ENCODE results near the gene TMEM123.
A peak's percentile ranks its signal among the peaks of the same experiment; 100 is the strongest.
"Not testable (repeated sequence)": the region's sequence is repeated elsewhere in the genome, so short reads cannot be mapped to it uniquely, and the experiment has no call there.

Gene TMEM123

GRCh38 chr11:102448869-102449224 is 3.7 kb downstream of the TMEM123 start:
- peaks cover 72% of the 10 kb centered on the region for H3K4me1 Mint-ChIP-seq (ENCODE audit: low read depth)
- H3K4me3 Mint-ChIP-seq: peak overlapping the region; percentile 96
- peaks cover 4% of the 10 kb centered on the region for H3K9me3 Mint-ChIP-seq
- H3K27ac Mint-ChIP-seq: peak overlapping the region; percentile 96
- no peaks in the 10 kb centered on the region for H3K27me3 Mint-ChIP-seq (ENCODE audit: low read depth)
- H3K36me3 Mint-ChIP-seq (ENCODE audit: low read depth): peaks cover 63% of the 10 kb centered on the region

GRCh38 chr11:102447941-102448868 is 4.4 kb downstream of the TMEM123 start:
- Mint-ChIP-seq H3K9me3 (peaks cover 4% of the 10 kb centered on the region), H3K4me1 (ENCODE audit: low read depth) (peaks cover 71% of the 10 kb centered on the region), H3K27me3 (ENCODE audit: low read depth) (no peaks in the 10 kb centered on the region), H3K27ac (peak overlapping the region; percentile 96), H3K4me3 (peak overlapping the region; percentile 96), H3K36me3 (ENCODE audit: low read depth) (peaks cover 70% of the 10 kb centered on the region)

GRCh38 chr11:102447193-102447592 is 5.4 kb downstream of the TMEM123 start:
- peaks cover 4% of the 10 kb centered on the region for H3K9me3 Mint-ChIP-seq
- H3K36me3 Mint-ChIP-seq (ENCODE audit: low read depth): peaks cover 80% of the 10 kb centered on the region
- peaks cover 76% of the 10 kb centered on the region for H3K4me1 Mint-ChIP-seq (ENCODE audit: low read depth)
- peak overlapping the region; percentile 96 for H3K27ac Mint-ChIP-seq
- no peaks in the 10 kb centered on the region for H3K27me3 Mint-ChIP-seq (ENCODE audit: low read depth)
- peak overlapping the region; percentile 96 for H3K4me3 Mint-ChIP-seq

- no peak overlapping the region for H3K27ac Mint-ChIP-seq
- peaks cover 4% of the 10 kb centered on the region for H3K9me3 Mint-ChIP-seq
- H3K36me3 Mint-ChIP-seq (ENCODE audit: low read depth): peaks cover 76% of the 10 kb centered on the region
- peak overlapping the region; percentile 96 for H3K4me3 Mint-ChIP-seq
- peaks cover 77% of the 10 kb centered on the region for H3K4me1 Mint-ChIP-seq (ENCODE audit: low read depth)
- no peaks in the 10 kb centered on the region for H3K27me3 Mint-ChIP-seq (ENCODE audit: low read depth)
These were observed 6.0 kb downstream of the TMEM123 start for GRCh38 chr11:102446606-102447005.

- Mint-ChIP-seq H3K4me1 (ENCODE audit: low read depth) (peaks cover 82% of the 10 kb centered on the region), H3K36me3 (ENCODE audit: low read depth) (peaks cover 66% of the 10 kb centered on the region)
- not testable (repeated sequence) for H3K27me3 Mint-ChIP-seq (ENCODE audit: low read depth); H3K27ac Mint-ChIP-seq; H3K4me3 Mint-ChIP-seq; H3K9me3 Mint-ChIP-seq
These were observed 7.9 kb downstream of the TMEM123 start for GRCh38 chr11:102444693-102445092.

- H3K27ac Mint-ChIP-seq; H3K4me3 Mint-ChIP-seq; H3K27me3 Mint-ChIP-seq (ENCODE audit: low read depth); H3K9me3 Mint-ChIP-seq: not testable (repeated sequence)
- H3K36me3 Mint-ChIP-seq (ENCODE audit: low read depth): peaks cover 65% of the 10 kb centered on the region
- peaks cover 78% of the 10 kb centered on the region for H3K4me1 Mint-ChIP-seq (ENCODE audit: low read depth)
These were observed 8.4 kb downstream of the TMEM123 start for GRCh38 chr11:102444142-102444541.

GRCh38 chr11:102439063-102439363 is 13.6 kb downstream of the TMEM123 start:
- H3K4me1 Mint-ChIP-seq (ENCODE audit: low read depth): peaks cover 54% of the 10 kb centered on the region
- peak overlapping the region; percentile 36 for H3K4me3 Mint-ChIP-seq

GRCh38 chr11:102438311-102439062 is 14.1 kb downstream of the TMEM123 start:
- no peaks in the 10 kb centered on the region for H3K27me3 Mint-ChIP-seq (ENCODE audit: low read depth)
- H3K9me3 Mint-ChIP-seq: peaks cover 18% of the 10 kb centered on the region
- H3K36me3 Mint-ChIP-seq (ENCODE audit: low read depth): peaks cover 53% of the 10 kb centered on the region
- H3K27ac Mint-ChIP-seq: peak overlapping the region; percentile 16
- peak overlapping the region; percentile 36 for H3K4me3 Mint-ChIP-seq
- peaks cover 49% of the 10 kb centered on the region for H3K4me1 Mint-ChIP-seq (ENCODE audit: low read depth)

More at GRCh38 chr11:102439063-102439363, 13.6 kb downstream of the TMEM123 start:
- not testable (repeated sequence) for H3K27me3 Mint-ChIP-seq (ENCODE audit: low read depth)
- Mint-ChIP-seq H3K27ac (peak overlapping the region; percentile 12), H3K36me3 (ENCODE audit: low read depth) (peaks cover 53% of the 10 kb centered on the region), H3K9me3 (peaks cover 13% of the 10 kb centered on the region)

- Mint-ChIP-seq H3K4me3 (no peak overlapping the region), H3K27ac (peak overlapping the region; percentile 31), H3K36me3 (ENCODE audit: low read depth) (peaks cover 53% of the 10 kb centered on the region), H3K9me3 (peaks cover 25% of the 10 kb centered on the region), H3K27me3 (ENCODE audit: low read depth) (no peaks in the 10 kb centered on the region), H3K4me1 (ENCODE audit: low read depth) (peaks cover 42% of the 10 kb centered on the region)
These were observed 14.8 kb downstream of the TMEM123 start for GRCh38 chr11:102437727-102438126.

GRCh38 chr11:102436976-102437375 is 15.6 kb downstream of the TMEM123 start:
- Mint-ChIP-seq H3K27me3 (ENCODE audit: low read depth) (no peaks in the 10 kb centered on the region), H3K36me3 (ENCODE audit: low read depth) (peaks cover 54% of the 10 kb centered on the region), H3K4me3 (no peak overlapping the region), H3K4me1 (ENCODE audit: low read depth) (peaks cover 39% of the 10 kb centered on the region), H3K9me3 (peaks cover 32% of the 10 kb centered on the region), H3K27ac (peak overlapping the region; percentile 8)

GRCh38 chr11:102436561-102436960 is 16.0 kb downstream of the TMEM123 start:
- Mint-ChIP-seq H3K4me3 (no peak overlapping the region), H3K4me1 (ENCODE audit: low read depth) (peaks cover 42% of the 10 kb centered on the region), H3K27me3 (ENCODE audit: low read depth) (no peaks in the 10 kb centered on the region), H3K9me3 (peaks cover 34% of the 10 kb centered on the region), H3K27ac (peak overlapping the region; percentile 8), H3K36me3 (ENCODE audit: low read depth) (peaks cover 58% of the 10 kb centered on the region)

GRCh38 chr11:102435688-102436087 is 16.9 kb downstream of the TMEM123 start:
- no peaks in the 10 kb centered on the region for H3K27me3 Mint-ChIP-seq (ENCODE audit: low read depth)
- peaks cover 56% of the 10 kb centered on the region for H3K36me3 Mint-ChIP-seq (ENCODE audit: low read depth)
- H3K4me3 Mint-ChIP-seq: no peak overlapping the region
- H3K9me3 Mint-ChIP-seq: peaks cover 34% of the 10 kb centered on the region
- peaks cover 40% of the 10 kb centered on the region for H3K4me1 Mint-ChIP-seq (ENCODE audit: low read depth)
- H3K27ac Mint-ChIP-seq: no peak overlapping the region

- peaks cover 72% of the 10 kb centered on the region for H3K36me3 Mint-ChIP-seq (ENCODE audit: low read depth)
These were observed 19.0 kb downstream of the TMEM123 start for GRCh38 chr11:102433571-102433970.

GRCh38 chr11:102432560-102432959 is 20.0 kb downstream of the TMEM123 start:
- not testable (repeated sequence) for H3K27ac Mint-ChIP-seq; H3K4me3 Mint-ChIP-seq; H3K27me3 Mint-ChIP-seq (ENCODE audit: low read depth)
- Mint-ChIP-seq H3K36me3 (ENCODE audit: low read depth) (peaks cover 67% of the 10 kb centered on the region), H3K9me3 (peaks cover 34% of the 10 kb centered on the region), H3K4me1 (ENCODE audit: low read depth) (peaks cover 36% of the 10 kb centered on the region)

More at GRCh38 chr11:102433571-102433970, 19.0 kb downstream of the TMEM123 start:
- not testable (repeated sequence) for H3K27me3 Mint-ChIP-seq (ENCODE audit: low read depth); H3K27ac Mint-ChIP-seq; H3K4me3 Mint-ChIP-seq
- Mint-ChIP-seq H3K4me1 (ENCODE audit: low read depth) (peaks cover 42% of the 10 kb centered on the region), H3K9me3 (peaks cover 34% of the 10 kb centered on the region)

GRCh38 chr11:102431404-102431803 is 21.2 kb downstream of the TMEM123 start:
- H3K4me1 Mint-ChIP-seq (ENCODE audit: low read depth): peaks cover 37% of the 10 kb centered on the region
- no peaks in the 10 kb centered on the region for H3K27me3 Mint-ChIP-seq (ENCODE audit: low read depth)
- peaks cover 65% of the 10 kb centered on the region for H3K36me3 Mint-ChIP-seq (ENCODE audit: low read depth)
- H3K27ac Mint-ChIP-seq: peak overlapping the region; percentile 67
- H3K4me3 Mint-ChIP-seq: no peak overlapping the region
- peaks cover 34% of the 10 kb centered on the region for H3K9me3 Mint-ChIP-seq
